Activated naive CD4-positive, alpha-beta T cell treated with anti-CD3 and anti-CD28 coated beads, Interleukin-2, amount 10 ng/mL, durations not matched to agents 7 days and 5 days (primary cell): ENCODE measurements around the gene MAPRE2.

Experiments used
- CTCF ChIA-PET: fragments of 350-600 bp; sonication (Branson Sonifier 250); formaldehyde crosslinking; loops from one replicate; lab custom pipeline; 2021; ENCODE audit warnings: antibody characterized with exemption; lab: Charles Lee
- DNase-seq: peaks from one replicate; pipeline ENCODE4 v3.0.0-alpha.2; 2020
- H3K27ac Mint-ChIP-seq: one replicate; pipeline ENCODE4 v1.8.0; 2021; ENCODE audit warnings: mild to moderate bottlenecking, moderate library complexity, mixed read lengths
- H3K27me3 Mint-ChIP-seq: one replicate; pipeline ENCODE4 v1.8.0; 2021; ENCODE audit warnings: mild to moderate bottlenecking, mixed read lengths
- H3K36me3 Mint-ChIP-seq: one replicate; pipeline ENCODE4 v1.8.0; 2021; ENCODE audit warnings: mixed read lengths
- H3K4me1 Mint-ChIP-seq: one replicate; pipeline ENCODE4 v1.8.0; 2021; ENCODE audit warnings: mixed read lengths
- H3K4me3 Mint-ChIP-seq: one replicate; pipeline ENCODE4 v1.8.0; 2021; ENCODE audit warnings: mild to moderate bottlenecking, moderate library complexity, mixed read lengths
- H3K9me3 Mint-ChIP-seq: one replicate; pipeline ENCODE4 v1.8.0; 2021; ENCODE audit warnings: mixed read lengths

Gene MAPRE2

DNA sequence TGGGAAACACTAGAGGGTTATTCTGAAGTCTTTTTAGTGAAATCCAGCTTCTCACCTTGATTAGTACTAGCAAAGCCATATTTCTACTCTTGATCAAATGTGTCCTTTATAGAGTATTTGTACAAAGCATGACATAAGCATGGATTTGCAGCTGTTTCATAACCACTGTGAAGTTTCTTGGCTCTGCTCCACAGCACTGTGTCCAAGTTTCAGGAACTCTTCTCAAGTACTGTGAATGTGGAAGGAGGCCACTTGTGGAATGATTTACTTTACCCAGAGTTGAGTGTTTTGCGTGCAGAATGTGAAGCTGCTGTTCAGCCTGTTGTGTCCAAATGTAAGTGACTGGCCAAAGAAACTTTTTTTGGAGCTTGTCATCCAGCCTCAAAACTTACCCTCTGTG, 16.2 kb upstream of the MAPRE2 start:
- Mint-ChIP-seq H3K27ac (no peak overlapping the region), H3K4me3 (no peak overlapping the region), H3K9me3 (no peaks in the 10 kb centered on the region), H3K27me3 (no peaks in the 10 kb centered on the region), H3K36me3 (peaks cover 2% of the 10 kb centered on the region), H3K4me1 (peaks cover 30% of the 10 kb centered on the region)
- CTCF ChIA-PET = interaction anchor here (0.8 to 5.7 kb wide), 8 partner anchors 17 to 362 kb away, joined by 3 to 27 read pairs (median 10); no protein-coding TSS in a partner anchor
- DNase-seq = no peak

DNA sequence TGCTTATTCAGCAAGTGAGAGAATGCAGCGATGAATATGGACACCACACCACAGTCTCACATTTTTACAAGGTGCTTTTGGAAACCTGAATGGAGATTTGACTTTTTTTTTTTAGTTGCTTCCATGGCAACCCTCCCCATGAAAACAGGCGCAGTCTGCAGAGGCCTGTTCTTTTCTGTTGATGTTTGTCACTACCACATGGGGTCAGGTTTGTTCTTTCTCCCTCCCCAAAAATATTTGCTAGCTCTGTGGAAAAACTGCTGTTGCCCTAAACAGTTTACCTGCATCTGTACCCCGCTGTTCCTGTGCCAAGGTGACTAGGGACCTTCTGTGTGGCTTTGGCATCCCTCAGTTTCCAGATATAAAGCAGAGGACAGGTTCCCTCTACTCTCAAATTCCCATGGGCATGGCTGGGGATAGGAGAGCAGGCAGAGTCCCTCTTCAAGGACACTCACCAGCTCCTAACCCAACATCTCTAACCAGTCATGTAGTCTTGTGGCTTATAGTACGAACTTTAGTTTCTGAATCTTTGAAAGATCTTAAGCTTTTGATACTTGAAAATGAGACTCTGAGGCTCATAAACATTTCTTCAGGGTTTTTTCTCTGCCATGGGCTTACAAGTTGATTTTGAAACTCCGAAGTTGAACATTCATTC, 14.7 kb upstream of the MAPRE2 start:
- Mint-ChIP-seq H3K27me3 (no peaks in the 10 kb centered on the region), H3K36me3 (peaks cover 4% of the 10 kb centered on the region), H3K27ac (peak overlapping the region; percentile 24), H3K4me3 (no peak overlapping the region), H3K9me3 (peaks cover 2% of the 10 kb centered on the region), H3K4me1 (peaks cover 43% of the 10 kb centered on the region)
- CTCF ChIA-PET = interaction anchor here (0.7 to 5.7 kb wide), 21 partner anchors 9 to 362 kb away, joined by 3 to 53 read pairs (median 5); partner anchors contain the start of genes MAPRE2 and ZNF397
- DNase-seq = peak; percentile 32

DNA sequence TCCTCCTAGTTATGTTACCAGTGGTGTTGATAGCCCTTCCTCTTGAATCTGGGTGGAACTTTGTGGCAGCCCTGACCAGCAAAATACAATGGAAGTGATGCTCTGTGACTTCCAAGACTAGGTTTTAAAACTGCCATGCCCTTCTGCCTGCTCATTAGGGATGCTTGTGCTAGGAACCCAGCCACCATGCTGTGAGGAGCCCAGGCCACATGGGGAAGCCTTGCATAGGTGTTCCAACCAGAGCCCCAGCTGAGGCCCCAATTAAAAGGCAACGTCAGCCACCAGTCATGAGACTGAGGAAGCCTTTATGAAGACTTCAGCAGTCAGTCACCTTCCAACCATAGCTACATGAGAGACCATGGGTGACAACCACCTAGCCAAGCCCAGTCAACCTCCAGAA, 14.0 kb upstream of the MAPRE2 start:
- no peak overlapping the region for H3K27ac Mint-ChIP-seq
- H3K27me3 Mint-ChIP-seq = no peaks in the 10 kb centered on the region
- peaks cover 2% of the 10 kb centered on the region for H3K9me3 Mint-ChIP-seq
- CTCF ChIA-PET = interaction anchor here (0.7 to 5.7 kb wide), 13 partner anchors 10 to 328 kb away, joined by 3 to 53 read pairs (median 8); partner anchors contain the start of gene MAPRE2
- no peak overlapping the region for H3K4me3 Mint-ChIP-seq
- DNase-seq = no peak
- H3K36me3 Mint-ChIP-seq = peaks cover 4% of the 10 kb centered on the region
- peaks cover 49% of the 10 kb centered on the region for H3K4me1 Mint-ChIP-seq

DNA sequence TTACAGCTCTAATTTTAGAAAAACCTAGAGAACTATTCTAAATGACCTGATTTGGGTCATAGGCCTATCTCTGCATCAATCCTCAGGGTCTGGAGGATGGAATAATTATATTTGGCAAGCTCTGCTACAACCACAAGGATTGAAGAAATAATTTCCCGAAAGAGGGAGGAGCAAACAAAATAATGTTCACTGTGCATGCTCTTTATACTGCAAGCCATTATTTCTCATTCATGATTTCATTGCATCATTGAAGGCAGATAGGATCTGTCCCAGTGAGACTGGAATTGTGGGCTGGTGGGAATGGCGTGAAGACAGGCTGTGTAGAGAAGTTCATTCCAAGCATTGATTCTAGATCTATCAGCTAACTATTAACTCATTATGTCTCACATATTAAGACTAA, 12.7 kb upstream of the MAPRE2 start:
- H3K4me1 Mint-ChIP-seq = peaks cover 54% of the 10 kb centered on the region
- DNase-seq = no peak
- no peak overlapping the region for H3K4me3 Mint-ChIP-seq
- peaks cover 2% of the 10 kb centered on the region for H3K9me3 Mint-ChIP-seq
- peaks cover 4% of the 10 kb centered on the region for H3K36me3 Mint-ChIP-seq
- no peak overlapping the region for H3K27ac Mint-ChIP-seq
- CTCF ChIA-PET = interaction anchor here (0.8 to 5.7 kb wide), 11 partner anchors 12 to 327 kb away, joined by 3 to 53 read pairs (median 7); partner anchors contain the start of gene MAPRE2
- H3K27me3 Mint-ChIP-seq = no peaks in the 10 kb centered on the region

DNA sequence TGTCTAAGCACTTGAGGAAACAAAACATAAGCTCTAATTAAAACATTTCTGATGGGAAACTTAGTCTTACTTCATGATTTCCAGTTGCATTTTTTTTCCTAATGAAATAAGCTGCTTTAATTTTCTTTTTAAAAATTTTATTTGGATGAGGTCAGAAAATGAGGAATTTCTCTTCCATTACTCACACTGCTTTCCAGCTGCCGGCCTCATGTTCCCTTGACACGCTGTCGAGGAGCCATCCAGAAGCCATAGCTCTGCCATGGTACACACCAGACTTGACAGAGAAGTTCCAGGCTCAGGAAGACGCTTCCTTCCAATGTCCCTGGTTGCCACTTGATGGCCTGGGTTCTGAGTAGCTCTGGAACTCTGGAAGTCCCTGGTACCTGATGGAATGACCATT, 12.1 kb upstream of the MAPRE2 start:
- CTCF ChIA-PET = interaction anchor here (0.6 to 5.7 kb wide), 16 partner anchors 9 to 357 kb away, joined by 3 to 53 read pairs (median 6); partner anchors contain the start of gene MAPRE2
- H3K27ac Mint-ChIP-seq = peak overlapping the region; percentile 97
- H3K4me3 Mint-ChIP-seq = no peak overlapping the region
- H3K4me1 Mint-ChIP-seq = peaks cover 54% of the 10 kb centered on the region
- peaks cover 4% of the 10 kb centered on the region for H3K36me3 Mint-ChIP-seq
- H3K27me3 Mint-ChIP-seq = no peaks in the 10 kb centered on the region
- DNase-seq = no peak
- peaks cover 2% of the 10 kb centered on the region for H3K9me3 Mint-ChIP-seq

DNA sequence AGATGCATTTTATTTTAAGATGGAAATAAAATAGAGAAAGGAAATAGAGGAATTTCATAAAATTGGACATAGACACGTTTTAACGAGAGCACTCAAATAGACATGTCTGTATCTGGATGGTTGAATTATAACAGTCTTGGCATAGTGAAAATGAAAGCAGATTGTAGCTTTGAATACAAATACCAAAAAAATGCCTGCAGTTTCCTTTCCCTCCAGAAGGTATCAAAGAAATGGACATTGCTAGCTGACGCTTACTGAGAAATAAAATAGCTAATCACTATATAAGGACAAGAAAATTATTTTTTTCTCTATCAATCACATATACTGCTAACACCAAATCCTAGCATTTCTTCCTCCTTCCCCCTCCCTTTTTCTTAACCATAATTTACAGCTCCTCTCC, 11.4 kb upstream of the MAPRE2 start:
- H3K27me3 Mint-ChIP-seq = no peaks in the 10 kb centered on the region
- DNase-seq = no peak
- peaks cover 2% of the 10 kb centered on the region for H3K9me3 Mint-ChIP-seq
- peak overlapping the region; percentile 65 for H3K4me3 Mint-ChIP-seq
- peaks cover 4% of the 10 kb centered on the region for H3K36me3 Mint-ChIP-seq
- peak overlapping the region; percentile 97 for H3K27ac Mint-ChIP-seq
- peaks cover 54% of the 10 kb centered on the region for H3K4me1 Mint-ChIP-seq
- CTCF ChIA-PET = interaction anchor here (0.8 to 5.7 kb wide), 16 partner anchors 8 to 357 kb away, joined by 3 to 53 read pairs (median 4); partner anchors contain the start of gene MAPRE2

DNA sequence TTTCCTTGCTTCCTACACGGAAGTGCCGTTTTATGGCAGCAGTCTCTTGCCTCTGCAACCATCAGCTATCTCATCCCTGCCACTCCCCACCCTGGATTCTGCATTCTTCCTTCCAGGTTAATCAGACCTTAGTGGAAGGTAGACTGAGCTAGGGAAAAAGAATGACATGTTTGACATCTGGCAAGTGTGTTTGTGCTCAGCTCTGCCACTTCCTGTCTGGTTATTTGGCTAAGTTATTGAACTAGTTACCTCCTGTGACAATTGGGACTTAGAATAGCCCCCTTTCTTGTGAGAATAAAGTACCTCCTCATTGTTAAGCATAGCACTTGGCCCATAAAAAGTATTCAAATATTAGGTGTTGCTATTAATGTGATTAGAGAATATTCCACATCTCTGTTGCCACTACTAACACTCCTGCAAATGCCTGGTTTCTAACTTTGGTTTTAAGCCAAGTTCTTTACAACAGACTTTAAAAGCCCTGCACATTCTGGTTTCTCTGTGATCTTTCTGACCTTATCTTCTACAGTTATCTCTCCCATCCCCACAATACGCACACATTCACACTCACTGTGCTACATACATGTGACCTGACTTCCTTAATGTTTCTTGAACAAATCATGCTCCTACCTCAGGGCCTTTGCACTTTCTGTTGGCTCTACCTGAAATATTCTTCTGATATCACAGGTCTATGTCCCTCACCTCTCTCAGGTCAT, 10.8 kb upstream of the MAPRE2 start:
- peak overlapping the region; percentile 97 for H3K27ac Mint-ChIP-seq
- H3K4me3 Mint-ChIP-seq = peak overlapping the region; percentile 65
- peaks cover 2% of the 10 kb centered on the region for H3K9me3 Mint-ChIP-seq
- CTCF ChIA-PET = interaction anchor here (0.8 to 5.7 kb wide), 13 partner anchors 8 to 325 kb away, joined by 3 to 53 read pairs (median 4); partner anchors contain the start of gene MAPRE2
- peak; percentile 38 for DNase-seq
- peaks cover 54% of the 10 kb centered on the region for H3K4me1 Mint-ChIP-seq
- H3K27me3 Mint-ChIP-seq = no peaks in the 10 kb centered on the region
- peaks cover 4% of the 10 kb centered on the region for H3K36me3 Mint-ChIP-seq

DNA sequence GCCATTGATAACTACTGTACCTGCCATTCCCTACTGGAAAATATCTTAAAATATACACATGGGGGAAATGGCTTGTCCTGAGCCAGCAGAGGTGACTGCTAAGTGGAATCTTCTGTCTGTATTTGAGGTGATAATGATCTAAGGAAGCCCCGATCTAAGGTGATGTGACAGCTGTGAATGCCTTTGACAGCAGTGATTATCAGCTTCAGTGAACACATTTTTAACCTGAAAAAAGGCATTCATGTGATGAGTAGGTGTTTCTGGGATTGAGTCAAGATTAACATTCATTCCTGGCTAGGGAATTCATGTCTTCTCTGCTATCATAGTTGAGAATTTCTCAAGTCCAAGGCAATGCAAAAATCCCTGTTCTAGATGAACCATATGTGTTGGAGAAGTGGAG, 9.1 kb upstream of the MAPRE2 start:
- Mint-ChIP-seq H3K4me3 (no peak overlapping the region), H3K27ac (no peak overlapping the region), H3K9me3 (peaks cover 2% of the 10 kb centered on the region), H3K27me3 (no peaks in the 10 kb centered on the region), H3K4me1 (peaks cover 44% of the 10 kb centered on the region), H3K36me3 (peaks cover 4% of the 10 kb centered on the region)
- CTCF ChIA-PET = no interaction called here
- no peak for DNase-seq

DNA sequence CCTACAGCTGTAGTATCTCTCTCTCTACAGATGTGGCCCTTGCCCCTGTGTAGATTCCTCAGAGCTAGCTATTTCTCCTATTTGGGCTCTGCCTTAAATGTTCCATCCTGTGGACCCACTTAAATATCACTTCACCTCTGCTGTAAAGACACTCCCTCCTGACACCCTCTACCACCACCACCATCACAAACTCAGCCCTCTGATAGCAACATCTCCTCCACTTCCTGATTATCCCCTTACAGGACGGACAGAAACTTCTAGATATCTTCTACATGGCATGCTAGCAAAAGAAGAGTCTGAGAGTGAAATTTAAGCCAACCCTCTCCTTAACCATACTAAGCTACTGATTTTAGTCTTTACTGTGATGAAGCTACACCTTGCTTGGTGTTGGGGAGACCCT, 3.2 kb upstream of the MAPRE2 start:
- peaks cover 5% of the 10 kb centered on the region for H3K27me3 Mint-ChIP-seq
- no peak overlapping the region for H3K4me3 Mint-ChIP-seq
- CTCF ChIA-PET = interaction anchor here (1.0 kb wide), 1 partner anchor 8 kb away, joined by 6 read pairs; no protein-coding TSS in a partner anchor
- no peak for DNase-seq
- peak overlapping the region; percentile 2 for H3K27ac Mint-ChIP-seq
- H3K9me3 Mint-ChIP-seq = no peaks in the 10 kb centered on the region
- H3K4me1 Mint-ChIP-seq = peaks cover 19% of the 10 kb centered on the region
- peaks cover 1% of the 10 kb centered on the region for H3K36me3 Mint-ChIP-seq

DNA sequence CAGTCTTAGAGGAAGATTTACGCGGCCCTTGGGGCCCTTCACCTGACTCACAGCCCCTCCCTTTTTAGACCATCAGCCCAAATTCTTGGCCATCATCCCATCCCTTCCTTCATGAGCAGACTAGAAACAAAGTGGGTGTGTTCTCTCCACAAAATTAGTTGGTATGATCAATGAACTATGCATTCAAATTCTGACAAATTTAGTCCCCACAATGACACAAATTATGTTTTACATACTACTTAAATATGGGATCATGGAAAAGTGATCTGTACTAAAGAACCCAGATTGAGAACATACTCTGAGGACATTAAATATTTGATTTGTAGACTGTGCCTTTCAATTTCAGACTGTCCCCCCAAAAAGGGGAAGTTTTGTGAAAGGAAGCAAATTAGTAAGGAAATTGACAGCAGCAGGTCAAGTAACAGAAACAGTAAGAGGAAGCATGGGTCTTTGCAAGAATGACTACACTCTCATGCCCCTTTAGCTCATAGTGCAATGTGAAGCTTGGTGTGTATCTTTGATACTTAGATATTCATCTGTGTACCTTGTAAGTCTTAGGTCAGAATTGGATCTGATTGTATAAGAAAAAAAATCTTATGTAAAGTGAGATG, 2.2 kb upstream of the MAPRE2 start:
- Mint-ChIP-seq H3K9me3 (no peaks in the 10 kb centered on the region), H3K27me3 (peaks cover 5% of the 10 kb centered on the region), H3K36me3 (peaks cover 7% of the 10 kb centered on the region), H3K4me3 (no peak overlapping the region), H3K4me1 (peaks cover 29% of the 10 kb centered on the region), H3K27ac (no peak overlapping the region)
- CTCF ChIA-PET = interaction anchor here (1.0 to 4.2 kb wide), 2 partner anchors 11 to 32 kb away, joined by 3 to 53 read pairs; no protein-coding TSS in a partner anchor
- no peak for DNase-seq

DNA sequence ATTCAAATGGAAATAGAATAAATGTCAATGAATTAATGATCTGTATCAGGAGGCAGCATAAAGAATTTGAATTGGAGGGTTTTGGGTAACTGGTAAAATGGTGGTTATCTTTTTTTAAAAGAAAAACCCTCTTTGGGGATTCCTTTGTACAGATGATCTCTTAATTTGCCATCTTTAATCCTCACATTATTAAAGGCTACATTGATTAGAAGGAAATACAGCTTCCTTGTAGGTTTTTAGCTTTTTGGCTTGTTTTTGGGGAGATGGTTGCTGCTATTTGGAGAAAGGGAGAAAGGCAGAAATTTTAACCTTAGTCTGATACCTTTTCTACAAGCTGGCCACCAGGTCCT, 600 bp upstream of the MAPRE2 start:
- no peaks in the 10 kb centered on the region for H3K9me3 Mint-ChIP-seq
- peak overlapping the region; percentile 93 for H3K4me3 Mint-ChIP-seq
- CTCF ChIA-PET = interaction anchor here (0.7 to 4.2 kb wide), 4 partner anchors 9 to 543 kb away, joined by 3 to 53 read pairs (median 3); no protein-coding TSS in a partner anchor
- H3K27ac Mint-ChIP-seq = peak overlapping the region; percentile 92
- no peak for DNase-seq
- H3K4me1 Mint-ChIP-seq = peaks cover 44% of the 10 kb centered on the region
- H3K36me3 Mint-ChIP-seq = peaks cover 11% of the 10 kb centered on the region
- peaks cover 5% of the 10 kb centered on the region for H3K27me3 Mint-ChIP-seq

DNA sequence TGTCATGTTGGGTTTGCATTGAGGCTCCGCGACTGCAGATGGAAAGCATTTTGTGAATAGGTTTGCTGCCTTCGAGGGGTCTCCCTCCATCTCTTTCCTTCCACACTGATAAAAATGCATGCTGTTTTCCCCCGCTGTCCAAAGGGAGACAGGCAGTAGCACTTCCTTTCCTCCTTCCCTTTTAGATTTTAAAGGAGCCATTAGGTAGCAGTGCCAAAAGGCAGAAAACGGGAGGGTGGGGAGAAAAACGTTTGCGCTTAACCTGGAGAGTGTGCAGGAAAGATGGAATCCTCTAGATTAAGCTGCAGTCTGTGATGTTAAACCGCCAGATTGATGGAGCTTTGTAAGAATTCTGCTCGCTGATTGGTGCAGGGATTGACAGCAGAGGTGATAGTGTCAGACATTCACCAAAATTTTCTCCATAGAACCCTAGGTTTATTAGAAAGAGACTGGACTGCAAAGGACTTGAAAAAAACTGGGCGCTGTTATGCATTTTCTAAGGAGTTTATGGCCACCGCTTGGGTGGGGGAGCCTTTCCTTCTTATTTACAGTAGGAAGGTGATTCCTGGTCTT, 688 bp downstream of the MAPRE2 start:
- H3K36me3 Mint-ChIP-seq = peaks cover 11% of the 10 kb centered on the region
- peaks cover 57% of the 10 kb centered on the region for H3K4me1 Mint-ChIP-seq

DNA sequence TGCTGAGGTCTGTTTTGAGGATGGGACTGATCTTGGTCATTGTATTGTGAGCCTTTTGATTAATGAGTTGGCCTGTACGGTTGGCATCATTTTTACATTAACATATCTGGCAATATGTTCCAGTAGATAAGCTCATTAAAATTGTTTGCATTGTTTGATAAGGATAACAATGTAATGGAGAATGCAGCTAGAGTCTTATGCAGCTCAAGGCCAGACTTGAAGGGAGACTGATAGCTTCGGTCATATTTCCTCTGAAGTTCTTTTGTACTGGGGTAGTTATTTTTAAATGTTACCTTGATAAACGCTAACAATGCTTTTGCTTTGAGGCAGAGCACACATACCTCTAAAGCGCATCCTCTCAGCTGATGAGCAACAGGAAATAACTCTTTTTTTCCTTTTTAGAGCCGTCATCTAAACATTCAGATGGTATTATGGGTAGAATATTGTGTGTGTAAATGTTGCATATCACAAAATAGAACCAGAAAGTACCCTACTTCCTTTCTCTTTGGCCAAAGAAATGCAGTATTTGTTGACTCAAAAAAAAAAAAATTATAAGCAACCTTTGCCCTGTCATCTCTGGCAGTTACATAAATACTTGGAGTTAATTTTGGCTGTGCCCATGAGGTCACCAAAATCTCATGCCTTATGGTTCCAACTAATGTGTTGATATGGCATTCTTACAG, 1.3 kb downstream of the MAPRE2 start:
- peaks cover 62% of the 10 kb centered on the region for H3K4me1 Mint-ChIP-seq
- DNase-seq = peak; percentile 30
- peaks cover 11% of the 10 kb centered on the region for H3K36me3 Mint-ChIP-seq
- CTCF ChIA-PET = interaction anchor here (0.9 to 4.2 kb wide), 5 partner anchors 14 to 118 kb away, joined by 3 to 53 read pairs (median 4); no protein-coding TSS in a partner anchor
- no peaks in the 10 kb centered on the region for H3K9me3 Mint-ChIP-seq
- H3K27me3 Mint-ChIP-seq = peaks cover 5% of the 10 kb centered on the region
- peak overlapping the region; percentile 92 for H3K27ac Mint-ChIP-seq
- H3K4me3 Mint-ChIP-seq = peak overlapping the region; percentile 93

More for the DNA sequence above, 688 bp downstream of the MAPRE2 start:
- Mint-ChIP-seq H3K9me3 (no peaks in the 10 kb centered on the region), H3K27me3 (peaks cover 5% of the 10 kb centered on the region), H3K27ac (peak overlapping the region; percentile 92), H3K4me3 (peak overlapping the region; percentile 93)
- DNase-seq = peak; percentile 27
- CTCF ChIA-PET = interaction anchor here (0.9 to 4.2 kb wide), 5 partner anchors 14 to 118 kb away, joined by 3 to 53 read pairs (median 4); no protein-coding TSS in a partner anchor
